K562 (cell line): ENCODE measurements around the gene TRMT1L. TPM values are rescaled to one million over a fixed set of nuclear protein-coding genes. Genes with fewer than 3 reads are reported as not detected.

Experiments used
- ATAC-seq: fragments of 200-7000 bp; cut with Tn5 transposase; 3 replicates; pipeline ENCODE4 v1.9.1; 2020; ENCODE audit warnings: moderate library complexity
- BruUV-seq: library from RNA; stranded (reverse); fragments of 400-500 nt; replicated peaks from 2 replicates; lab custom pipeline; 2021; lab: Mats Ljungman, UMichigan
- CTCF ChIA-PET: fragments of 300-600 bp; formaldehyde crosslinking; extraction: SDS; loops from one replicate; lab custom pipeline; 2021; ENCODE audit warnings: low intra/inter-chr PET ratio; lab: Yijun Ruan, JAX
- POLR2A ChIA-PET: fragments of 300-600, 350-650 bp; sonication (Branson Sonifier 250); formaldehyde crosslinking; extraction: SDS; loops from one replicate; lab custom pipeline; 2021; ENCODE audit warnings: antibody characterized with exemption, inconsistent platforms; lab: Yijun Ruan, JAX
- DNase-seq, 4 experiments: peaks; one replicate each; pipeline versions ENCODE4 v3.0.0 to v3.0.0-alpha.2; 2011 to 2018; ENCODE audit warnings: low spot score in 3 of 4, mixed read lengths in 3 of 4; ENCODE audit errors: extremely low read depth in 1 of 4
- FAIRE-seq: peaks from 2 replicates; lab custom pipeline; 2011; peaks lifted over from hg19 to GRCh38; lab: Jason Lieb, UNC
- H2AFZ ChIP-seq: 2 replicates; pipeline ENCODE4 v1.6.0; 2011; ENCODE audit warnings: low read depth, low read length, control low read depth, inconsistent platforms
- H3K27ac ChIP-seq: fragments of 200-600 bp; 3 replicates; pipeline ENCODE4 v1.8.0; 2011; ENCODE audit warnings: low read depth, mild to moderate bottlenecking, control low read depth, inconsistent platforms, low read length, moderate library complexity, mixed read lengths; ENCODE audit errors: extremely low read depth
- H3K27me3 ChIP-seq, 2 experiments: fragments of 300-600 bp in 1 of 2; 2 replicates in 1 of 2; 3 replicates in 1 of 2; pipeline versions ENCODE4 v1.6.0 to v1.8.0; 2011; ENCODE audit warnings: inconsistent platforms in 2 of 2, low read length in 2 of 2, mild to moderate bottlenecking in 1 of 2, mixed read lengths in 1 of 2, moderate library complexity in 1 of 2; ENCODE audit not compliant: control insufficient read depth in 2 of 2, insufficient read depth in 2 of 2
- H3K36me3 ChIP-seq: fragments of 300-600 bp; 3 replicates; pipeline ENCODE4 v1.8.0; 2011; ENCODE audit warnings: mild to moderate bottlenecking, low read length, inconsistent platforms; ENCODE audit not compliant: control insufficient read depth, insufficient read depth
- H3K4me1 ChIP-seq, 2 experiments: fragments of 200-600 bp in 1 of 2; replicated peaks in 1 of 2; 2 replicates in 1 of 2; 3 replicates in 1 of 2; pipeline versions ENCODE4 v1.5.1 to v1.8.0; 2011; ENCODE audit warnings: inconsistent platforms in 2 of 2, low read length in 2 of 2, mild to moderate bottlenecking in 1 of 2, mixed read lengths in 1 of 2, moderate library complexity in 1 of 2; ENCODE audit not compliant: control insufficient read depth in 2 of 2, insufficient read depth in 2 of 2
- H3K4me2 ChIP-seq: 2 replicates; pipeline ENCODE4 v1.6.1; 2011; ENCODE audit warnings: low read length, control low read depth, inconsistent platforms, mixed read lengths; ENCODE audit not compliant: insufficient read depth
- H3K4me3 ChIP-seq: fragments of 200-600 bp; sonication (generic), shearing (Covaris generic); 2 replicates; pipeline ENCODE4 v1.5.1; 2016; ENCODE audit warnings: control low read depth, inconsistent platforms
- H3K79me2 ChIP-seq: fragments of 200-600 bp; 3 replicates; pipeline ENCODE4 v1.8.0; 2011; ENCODE audit warnings: low read length, inconsistent platforms; ENCODE audit not compliant: control insufficient read depth, insufficient read depth
- H3K9ac ChIP-seq, 2 experiments: 2 replicates each; pipeline versions ENCODE4 v1.6.0 to v1.6.1; 2011; ENCODE audit warnings: low read depth in 2 of 2, low read length in 2 of 2, control low read depth in 1 of 2, inconsistent platforms in 1 of 2, mild to moderate bottlenecking in 1 of 2, mixed read lengths in 1 of 2; ENCODE audit not compliant: insufficient read depth in 1 of 2
- H3K9me1 ChIP-seq: one replicate; pipeline ENCODE4 v1.6.0; 2011; ENCODE audit warnings: inconsistent platforms, mild to moderate bottlenecking, low read length, moderate library complexity; ENCODE audit not compliant: control insufficient read depth, insufficient read depth
- H3K9me3 ChIP-seq: replicated peaks from 2 replicates; pipeline ENCODE4 v1.5.1; 2011; ENCODE audit warnings: low read depth, low read length, inconsistent platforms; ENCODE audit not compliant: control insufficient read depth, insufficient read depth
- H4K20me1 ChIP-seq: replicated peaks from 2 replicates; pipeline ENCODE4 v1.6.1; 2011; ENCODE audit warnings: low read length, inconsistent platforms, mixed read lengths; ENCODE audit not compliant: control insufficient read depth, insufficient read depth
- CHD1 ChIP-seq: fragments of 200-600 bp; sonication (generic); IDR thresholded peaks from one replicate; pipeline ENCODE4 v1.6.1; 2012; ENCODE audit warnings: mild to moderate bottlenecking, moderate library complexity, low read length, inconsistent platforms
- FUS ChIP-seq: fragments of 200-400 bp; formaldehyde crosslinking; optimal IDR thresholded peaks from 2 replicates; pipeline ENCODE3; 2017; ENCODE audit warnings: low read depth, low read length
- KAT7 ChIP-seq: sonication (generic); formaldehyde crosslinking; IDR thresholded peaks from 2 replicates; pipeline ENCODE4 v1.8.0; 2022; ENCODE audit warnings: missing genetic modification reagents, mild to moderate bottlenecking, borderline replicate concordance
- KAT8 ChIP-seq: fragments of 450-650 bp; IDR thresholded peaks from 2 replicates; pipeline ENCODE4 v1.6.1; 2016; ENCODE audit warnings: low read depth, mild to moderate bottlenecking
- MBD2 ChIP-seq: sonication (generic); IDR thresholded peaks from 2 replicates; pipeline ENCODE4 v1.6.1; 2016; ENCODE audit warnings: low read depth, borderline replicate concordance
- PATZ1 ChIP-seq: fragments of 250-450 bp; sonication (Bioruptor Pico); IDR thresholded peaks from 2 replicates; pipeline ENCODE4 v1.5.0; 2020; ENCODE audit warnings: mild to moderate bottlenecking, borderline replicate concordance
- RFX1 ChIP-seq: fragments of 450-650 bp; IDR thresholded peaks from 2 replicates; pipeline ENCODE4 v1.6.1; 2016; ENCODE audit warnings: mild to moderate bottlenecking, moderate library complexity
- SAP30 ChIP-seq: fragments of 200-600 bp; sonication (generic); IDR thresholded peaks from 2 replicates; pipeline ENCODE4 v1.6.1; 2012; ENCODE audit warnings: borderline replicate concordance, low read depth, mild to moderate bottlenecking, moderate library complexity, low read length, control low read depth, inconsistent platforms; ENCODE audit not compliant: insufficient read depth, poor library complexity, severe bottlenecking
- TBP ChIP-seq: optimal IDR thresholded peaks from 2 replicates; pipeline ENCODE3; 2011; ENCODE audit warnings: low read depth, low read length, improper control_type of control experiment
- ZNF445 ChIP-seq: fragments of 250-450 bp; sonication (Bioruptor Pico); IDR thresholded peaks from 2 replicates; pipeline ENCODE4 v1.4.0; 2020; ENCODE audit warnings: low read depth, mild to moderate bottlenecking, moderate library complexity
- WGBS: fragments of 100-300 bp; shearing (Covaris generic); methylation state at CpG from one replicate; pipeline ENCODE4 v1.1.6; 2016; ENCODE audit warnings: low coverage, mixed read lengths; ENCODE audit not compliant: insufficient coverage; ENCODE audit errors: missing lambda C conversion rate; 5-methylcytosine and 5-hydroxymethylcytosine counted together
- in situ Hi-C: fragments of 300-500 bp; cut with MboI; formaldehyde crosslinking; loops from 4 replicates; pipeline ENCODE4 v1.15.0; 2018; ENCODE audit warnings: inconsistent platforms, mixed read lengths
- intact Hi-C: fragments of 100-400 bp; cut with micrococcal nuclease; formaldehyde crosslinking; loops from 2 replicates; pipeline ENCODE4 v1.14.2; 2022
- polyA plus RNA-seq, 8 experiments: library from polyadenylated mRNA; depleted of rRNA in 4 of 8; stranded (reverse) in 5 of 8; unstranded in 3 of 8; fragments of >200 nt; fragmentation: Nextera tagmentation in 2 of 8; fragmentation: Illumina TruSeq in 1 of 8; extraction: Ambion mirVana in 2 of 8; extraction: Trizol in 1 of 8; gene quantifications; 2 replicates each; pipeline versions ENCODE4 v1.2.1 to v1.2.3, GENCODE V29; 2011 to 2014; ENCODE audit warnings: inconsistent platforms in 1 of 8, missing spikeins in 1 of 8
- total RNA-seq, 7 experiments: library from RNA; depleted of rRNA in 6 of 7; stranded (reverse); fragments of >200 nt in 6 of 7; fragmentation: Illumina TruSeq in 2 of 7; extraction: Trizol in 2 of 7; gene quantifications; 2 replicates each; pipeline versions ENCODE4 v1.2.1 to v1.2.3, GENCODE V29; 2011 to 2021; ENCODE audit warnings: low replicate concordance in 1 of 7
- TF ChIP-seq, protein P1 (sequence below): fragments of 450-650 bp; IDR thresholded peaks from 2 replicates; pipeline ENCODE4 v1.6.1; 2016; ENCODE audit warnings: missing biosample characterization, missing genetic modification characterization
- TF ChIP-seq, protein P2 (sequence below): sonication (generic); IDR thresholded peaks from 2 replicates; pipeline ENCODE4 v1.6.1; 2016
- TF ChIP-seq, protein P3 (sequence below): fragments of 450-650 bp; IDR thresholded peaks from 2 replicates; pipeline ENCODE4 v1.6.1; 2018; ENCODE audit not compliant: partially characterized antibody

The TRMT1L gene
- total and polyA plus RNA-seq, 9 of the 15 experiments (the other 6 are each of a cell fraction or from before 2014, with no cell fraction given): 6.4 to 88.9 (median 32.9) TPM

DNA sequence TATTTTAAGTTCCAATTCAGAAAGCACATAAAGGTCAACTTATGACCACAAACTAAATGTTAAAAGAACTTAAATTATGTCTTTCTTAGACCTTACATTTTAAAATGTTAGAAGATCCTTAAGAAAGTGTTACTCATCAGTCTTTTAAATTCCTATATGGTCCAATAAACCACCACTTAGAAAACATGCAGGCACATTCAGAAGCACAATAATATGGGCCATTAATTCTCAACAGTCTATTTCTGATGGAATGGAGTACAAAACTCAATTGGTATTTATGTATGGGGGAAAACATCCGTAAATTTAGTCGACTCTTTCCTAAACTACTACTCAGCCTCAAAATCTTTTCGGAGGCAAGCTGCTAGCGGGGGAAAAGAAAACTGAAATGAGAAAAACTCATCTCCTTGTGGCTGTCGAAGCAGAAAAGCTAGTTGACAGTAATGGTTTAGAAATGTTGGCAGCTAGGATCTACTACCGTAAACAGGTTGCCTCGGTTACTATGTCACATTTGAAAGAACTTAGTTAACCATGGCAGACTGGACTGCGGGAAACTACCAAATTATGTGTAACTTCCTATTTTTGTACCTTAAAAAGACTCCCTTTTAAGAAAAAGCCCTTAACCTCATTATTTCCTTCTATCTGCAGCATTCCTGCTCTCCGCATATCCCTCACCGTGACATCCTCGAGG lies 1.0 kb downstream of the TRMT1L start:
- Histone ChIP-seq H3K9me3 (no peaks in the 10 kb centered on the region), H3K9me1 (no peaks in the 10 kb centered on the region), H3K27ac (peak overlapping the region; percentile 88), H3K79me2 (peaks cover 41% of the 10 kb centered on the region), H3K4me3 (peak overlapping the region; percentile 87), H3K9ac (peak overlapping the region; percentile 89 to 98), H3K36me3 (peaks cover 4% of the 10 kb centered on the region; the same call in 2 of the 3 replicates), H3K4me1 (peaks cover 10 to 32% of the 10 kb centered on the region in 2 experiments; a peak in 3 of 5 replicates), H4K20me1 (no peaks in the 10 kb centered on the region), H3K27me3 (no peaks in the 10 kb centered on the region), H2AFZ (peak overlapping the region; percentile 92), H3K4me2 (peak overlapping the region; percentile 95)
- ChIA-PET POLR2A (interaction anchor here (0.5 to 1.7 kb wide), 8 partner anchors 8 to 1040 kb away, joined by 3 to 4 read pairs (median 3); no protein-coding TSS in a partner anchor), CTCF (no interaction called here)
- DNase-seq: no peak
- BruUV-seq: no TSS peak
- ATAC-seq: no peak
- FAIRE-seq: no peak
- WGBS: under 1% methylated on average over 11 of the region's 11 CpGs
- intact Hi-C loops (loop anchor here (5.0 kb wide), 1 partner anchor 398 kb away; no protein-coding TSS in a partner anchor), in situ Hi-C loops (no loop called here)
- TF ChIP-seq, protein P1, sequence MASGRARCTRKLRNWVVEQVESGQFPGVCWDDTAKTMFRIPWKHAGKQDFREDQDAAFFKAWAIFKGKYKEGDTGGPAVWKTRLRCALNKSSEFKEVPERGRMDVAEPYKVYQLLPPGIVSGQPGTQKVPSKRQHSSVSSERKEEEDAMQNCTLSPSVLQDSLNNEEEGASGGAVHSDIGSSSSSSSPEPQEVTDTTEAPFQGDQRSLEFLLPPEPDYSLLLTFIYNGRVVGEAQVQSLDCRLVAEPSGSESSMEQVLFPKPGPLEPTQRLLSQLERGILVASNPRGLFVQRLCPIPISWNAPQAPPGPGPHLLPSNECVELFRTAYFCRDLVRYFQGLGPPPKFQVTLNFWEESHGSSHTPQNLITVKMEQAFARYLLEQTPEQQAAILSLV (tag): no peak
- TF ChIP-seq CHD1 (peak; percentile 9), KAT7 (CRISPR knock-in tag) (peak; percentile 58; the same call in 1 of the 2 replicates), PATZ1 (no peak), TBP (peak; percentile 25), RFX1 (peak; percentile 58), FUS (no peak), ZNF445 (CRISPR knock-in tag) (no peak), KAT8 (0 out of 2 replicates have a peak, but pooled peaks have one; percentile 9), MBD2 (no peak), SAP30 (peak; percentile 51)
- TF ChIP-seq, protein P2, sequence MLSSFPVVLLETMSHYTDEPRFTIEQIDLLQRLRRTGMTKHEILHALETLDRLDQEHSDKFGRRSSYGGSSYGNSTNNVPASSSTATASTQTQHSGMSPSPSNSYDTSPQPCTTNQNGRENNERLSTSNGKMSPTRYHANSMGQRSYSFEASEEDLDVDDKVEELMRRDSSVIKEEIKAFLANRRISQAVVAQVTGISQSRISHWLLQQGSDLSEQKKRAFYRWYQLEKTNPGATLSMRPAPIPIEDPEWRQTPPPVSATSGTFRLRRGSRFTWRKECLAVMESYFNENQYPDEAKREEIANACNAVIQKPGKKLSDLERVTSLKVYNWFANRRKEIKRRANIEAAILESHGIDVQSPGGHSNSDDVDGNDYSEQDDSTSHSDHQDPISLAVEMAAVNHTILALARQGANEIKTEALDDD: peak; percentile 93
- TF ChIP-seq, protein P3, sequence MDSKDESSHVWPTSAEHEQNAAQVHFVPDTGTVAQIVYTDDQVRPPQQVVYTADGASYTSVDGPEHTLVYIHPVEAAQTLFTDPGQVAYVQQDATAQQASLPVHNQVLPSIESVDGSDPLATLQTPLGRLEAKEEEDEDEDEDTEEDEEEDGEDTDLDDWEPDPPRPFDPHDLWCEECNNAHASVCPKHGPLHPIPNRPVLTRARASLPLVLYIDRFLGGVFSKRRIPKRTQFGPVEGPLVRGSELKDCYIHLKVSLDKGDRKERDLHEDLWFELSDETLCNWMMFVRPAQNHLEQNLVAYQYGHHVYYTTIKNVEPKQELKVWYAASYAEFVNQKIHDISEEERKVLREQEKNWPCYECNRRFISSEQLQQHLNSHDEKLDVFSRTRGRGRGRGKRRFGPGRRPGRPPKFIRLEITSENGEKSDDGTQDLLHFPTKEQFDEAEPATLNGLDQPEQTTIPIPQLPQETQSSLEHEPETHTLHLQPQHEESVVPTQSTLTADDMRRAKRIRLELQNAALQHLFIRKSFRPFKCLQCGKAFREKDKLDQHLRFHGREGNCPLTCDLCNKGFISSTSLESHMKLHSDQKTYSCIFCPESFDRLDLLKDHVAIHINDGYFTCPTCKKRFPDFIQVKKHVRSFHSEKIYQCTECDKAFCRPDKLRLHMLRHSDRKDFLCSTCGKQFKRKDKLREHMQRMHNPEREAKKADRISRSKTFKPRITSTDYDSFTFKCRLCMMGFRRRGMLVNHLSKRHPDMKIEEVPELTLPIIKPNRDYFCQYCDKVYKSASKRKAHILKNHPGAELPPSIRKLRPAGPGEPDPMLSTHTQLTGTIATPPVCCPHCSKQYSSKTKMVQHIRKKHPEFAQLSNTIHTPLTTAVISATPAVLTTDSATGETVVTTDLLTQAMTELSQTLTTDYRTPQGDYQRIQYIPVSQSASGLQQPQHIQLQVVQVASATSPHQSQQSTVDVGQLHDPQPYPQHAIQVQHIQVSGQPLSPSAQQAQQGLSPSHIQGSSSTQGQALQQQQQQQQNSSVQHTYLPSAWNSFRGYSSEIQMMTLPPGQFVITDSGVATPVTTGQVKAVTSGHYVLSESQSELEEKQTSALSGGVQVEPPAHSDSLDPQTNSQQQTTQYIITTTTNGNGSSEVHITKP: peak; percentile 10
